ENCODE measurements around the gene RAP1GAP2.

RAP1GAP2 gene

DNA sequence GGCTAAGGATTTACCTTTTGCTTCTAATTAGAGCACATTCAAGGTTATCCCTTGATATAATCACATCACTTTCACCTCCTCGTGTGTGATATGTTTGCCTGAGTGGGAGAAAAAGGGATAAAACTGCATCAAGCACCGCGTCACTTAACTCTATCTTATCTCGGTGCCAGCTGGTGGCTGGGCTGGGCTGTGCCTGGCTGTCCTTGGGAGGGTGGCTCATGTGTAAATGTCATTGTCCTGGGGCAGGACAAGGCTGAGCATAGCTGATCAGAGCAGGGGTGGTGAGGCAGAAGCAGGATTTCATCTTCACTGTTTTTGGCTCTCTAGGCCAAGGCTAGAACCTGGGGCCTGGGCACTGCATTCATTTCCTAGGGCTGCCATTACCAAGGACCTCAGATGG lies 105.3 kb downstream of the RAP1GAP2 start:
- no peaks in the 10 kb centered on the region for H3K4me1 ChIP-seq (ENCODE audit: insufficient read depth, low read length, severe bottlenecking)
- H2AFZ ChIP-seq (ENCODE audit: low read length): no peak overlapping the region
- H3K9me3 ChIP-seq (ENCODE audit: low read length): no peaks in the 10 kb centered on the region
- no peak overlapping the region for H3K4me2 ChIP-seq (ENCODE audit: low read length)
- no peak overlapping the region for H3K4me3 ChIP-seq (ENCODE audit: low read depth, low read length, poor library complexity, severe bottlenecking)
- H3F3A ChIP-seq (ENCODE audit: insufficient read depth, low read length): no peaks in the 10 kb centered on the region
- no peak overlapping the region for H3K9ac ChIP-seq (ENCODE audit: low read length)
- H3K9me2 ChIP-seq (ENCODE audit: low read depth, low read length): no peaks in the 10 kb centered on the region
- TF ChIP-seq EZH2 (IDR thresholded peaks at IDR 0.05; ENCODE audit: borderline replicate concordance, low read length) (no peak), CTCF (IDR thresholded peaks at IDR 0.05; ENCODE audit: low read length) (no peak)
- no peaks in the 10 kb centered on the region for H3K79me2 ChIP-seq (ENCODE audit: insufficient read depth, low read length)
- H4K20me1 ChIP-seq (ENCODE audit: insufficient read depth, low read length): no peaks in the 10 kb centered on the region
- peaks cover 2% of the 10 kb centered on the region; the same call in 1 of the 2 replicates for H3K27me3 ChIP-seq (ENCODE audit: insufficient read depth, low read length)
- no peak overlapping the region for H3K27ac ChIP-seq (ENCODE audit: low read depth, low read length, poor library complexity, severe bottlenecking)
- no peaks in the 10 kb centered on the region; the same call in 1 of the 2 replicates for H3K36me3 ChIP-seq (ENCODE audit: insufficient read depth, low read length)

GRCh38 chr17:2902546-2902945 lies 106.3 kb downstream of the RAP1GAP2 start:
- no peaks in the 10 kb centered on the region for H3K9me2 ChIP-seq (ENCODE audit: low read depth, low read length)
- H3K9ac ChIP-seq (ENCODE audit: low read length): no peak overlapping the region
- no peaks in the 10 kb centered on the region for H3K79me2 ChIP-seq (ENCODE audit: insufficient read depth, low read length)
- H4K20me1 ChIP-seq (ENCODE audit: insufficient read depth, low read length): no peaks in the 10 kb centered on the region
- H3K4me3 ChIP-seq (ENCODE audit: low read depth, low read length, poor library complexity, severe bottlenecking): no peak overlapping the region
- H3K9me3 ChIP-seq (ENCODE audit: low read length): peaks cover 6% of the 10 kb centered on the region; the same call in 1 of the 2 replicates
- H3K36me3 ChIP-seq (ENCODE audit: insufficient read depth, low read length): no peaks in the 10 kb centered on the region; the same call in 1 of the 2 replicates
- no peak for TF ChIP-seq CTCF (IDR thresholded peaks at IDR 0.05; ENCODE audit: low read length)
- TF ChIP-seq EZH2 (IDR thresholded peaks at IDR 0.05; ENCODE audit: borderline replicate concordance, low read length): no peak
- H3F3A ChIP-seq (ENCODE audit: insufficient read depth, low read length): no peaks in the 10 kb centered on the region
- no peak overlapping the region for H2AFZ ChIP-seq (ENCODE audit: low read length)
- H3K27ac ChIP-seq (ENCODE audit: low read depth, low read length, poor library complexity, severe bottlenecking): no peak overlapping the region
- H3K27me3 ChIP-seq (ENCODE audit: insufficient read depth, low read length): peaks cover 11% of the 10 kb centered on the region; the same call in 1 of the 2 replicates
- no peaks in the 10 kb centered on the region for H3K4me1 ChIP-seq (ENCODE audit: insufficient read depth, low read length, severe bottlenecking)
- H3K4me2 ChIP-seq (ENCODE audit: low read length): no peak overlapping the region

DNA sequence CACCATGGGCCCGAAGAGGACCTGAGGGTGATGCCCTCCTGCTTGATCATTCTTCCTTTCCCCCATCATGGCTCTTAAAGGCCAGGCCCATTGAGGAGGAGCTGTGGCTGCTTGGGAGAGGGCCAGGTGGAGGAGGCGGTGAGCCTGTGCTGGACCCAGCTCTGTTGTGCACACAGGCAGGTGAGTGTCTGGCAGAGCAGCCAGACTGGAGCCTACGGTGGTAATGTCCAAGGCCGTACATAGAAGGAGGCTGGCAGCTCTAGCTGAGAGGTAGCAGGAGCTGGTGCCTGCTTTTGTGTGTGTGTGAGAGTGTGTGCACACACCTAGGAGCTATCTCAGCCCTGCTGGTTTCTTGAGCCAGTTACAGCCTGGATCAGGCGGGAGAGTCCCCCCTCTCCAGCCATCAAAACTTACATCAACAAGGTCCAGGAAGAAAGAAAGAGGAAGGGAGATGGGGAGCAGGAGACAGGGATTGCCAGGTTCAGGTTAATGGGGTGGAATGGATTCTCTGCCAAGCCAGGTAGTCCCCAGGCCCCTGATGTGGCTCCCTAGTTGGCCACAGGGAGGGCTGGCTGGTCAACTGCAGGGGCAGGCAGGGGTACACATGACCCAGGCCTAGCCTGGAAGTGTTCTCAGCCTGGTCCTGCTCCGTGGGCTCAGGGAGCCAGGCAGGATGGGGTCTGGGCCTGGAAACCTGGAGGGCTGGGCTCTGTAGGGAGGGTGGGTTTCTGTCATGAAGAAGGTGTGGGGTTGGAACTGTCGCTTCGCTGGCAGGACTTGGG lies 107.1 kb downstream of the RAP1GAP2 start:
- Histone ChIP-seq H2AFZ (ENCODE audit: low read length) (no peak overlapping the region), H3F3A (ENCODE audit: insufficient read depth, low read length) (no peaks in the 10 kb centered on the region), H3K9me2 (ENCODE audit: low read depth, low read length) (no peaks in the 10 kb centered on the region), H3K9ac (ENCODE audit: low read length) (no peak overlapping the region), H3K36me3 (ENCODE audit: insufficient read depth, low read length) (no peaks in the 10 kb centered on the region; the same call in 1 of the 2 replicates), H3K4me3 (ENCODE audit: low read depth, low read length, poor library complexity, severe bottlenecking) (no peak overlapping the region), H4K20me1 (ENCODE audit: insufficient read depth, low read length) (no peaks in the 10 kb centered on the region), H3K4me1 (ENCODE audit: insufficient read depth, low read length, severe bottlenecking) (no peaks in the 10 kb centered on the region), H3K9me3 (ENCODE audit: low read length) (peaks cover 6% of the 10 kb centered on the region; the same call in 1 of the 2 replicates), H3K27ac (ENCODE audit: low read depth, low read length, poor library complexity, severe bottlenecking) (no peak overlapping the region), H3K27me3 (ENCODE audit: insufficient read depth, low read length) (peaks cover 11% of the 10 kb centered on the region; the same call in 1 of the 2 replicates), H3K79me2 (ENCODE audit: insufficient read depth, low read length) (no peaks in the 10 kb centered on the region), H3K4me2 (ENCODE audit: low read length) (no peak overlapping the region)
- TF ChIP-seq CTCF (IDR thresholded peaks at IDR 0.05; ENCODE audit: low read length) (no peak), EZH2 (IDR thresholded peaks at IDR 0.05; ENCODE audit: borderline replicate concordance, low read length) (no peak)

Measured in OCI-LY1 (cell line).